ENCODE results near the gene OR6B2.

GRCh38 chr2:240056678-240057077 is 26.4 kb upstream of the OR6B2 start:
- no peak for TF ChIP-seq POLR2A (IDR thresholded peaks at IDR 0.05)
- TF ChIP-seq, protein P1, sequence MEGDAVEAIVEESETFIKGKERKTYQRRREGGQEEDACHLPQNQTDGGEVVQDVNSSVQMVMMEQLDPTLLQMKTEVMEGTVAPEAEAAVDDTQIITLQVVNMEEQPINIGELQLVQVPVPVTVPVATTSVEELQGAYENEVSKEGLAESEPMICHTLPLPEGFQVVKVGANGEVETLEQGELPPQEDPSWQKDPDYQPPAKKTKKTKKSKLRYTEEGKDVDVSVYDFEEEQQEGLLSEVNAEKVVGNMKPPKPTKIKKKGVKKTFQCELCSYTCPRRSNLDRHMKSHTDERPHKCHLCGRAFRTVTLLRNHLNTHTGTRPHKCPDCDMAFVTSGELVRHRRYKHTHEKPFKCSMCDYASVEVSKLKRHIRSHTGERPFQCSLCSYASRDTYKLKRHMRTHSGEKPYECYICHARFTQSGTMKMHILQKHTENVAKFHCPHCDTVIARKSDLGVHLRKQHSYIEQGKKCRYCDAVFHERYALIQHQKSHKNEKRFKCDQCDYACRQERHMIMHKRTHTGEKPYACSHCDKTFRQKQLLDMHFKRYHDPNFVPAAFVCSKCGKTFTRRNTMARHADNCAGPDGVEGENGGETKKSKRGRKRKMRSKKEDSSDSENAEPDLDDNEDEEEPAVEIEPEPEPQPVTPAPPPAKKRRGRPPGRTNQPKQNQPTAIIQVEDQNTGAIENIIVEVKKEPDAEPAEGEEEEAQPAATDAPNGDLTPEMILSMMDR (IDR thresholded peaks at IDR 0.05): no peak
- TF ChIP-seq EP300 (IDR thresholded peaks at IDR 0.05): no peak

All from gastroesophageal sphincter (tissue), 3 donors.